ENCODE measurements around the gene EEFSEC.

GRCh38 chr3:128330214-128330842, 177.0 kb downstream of the EEFSEC start:
- TF ChIP-seq, protein P1, sequence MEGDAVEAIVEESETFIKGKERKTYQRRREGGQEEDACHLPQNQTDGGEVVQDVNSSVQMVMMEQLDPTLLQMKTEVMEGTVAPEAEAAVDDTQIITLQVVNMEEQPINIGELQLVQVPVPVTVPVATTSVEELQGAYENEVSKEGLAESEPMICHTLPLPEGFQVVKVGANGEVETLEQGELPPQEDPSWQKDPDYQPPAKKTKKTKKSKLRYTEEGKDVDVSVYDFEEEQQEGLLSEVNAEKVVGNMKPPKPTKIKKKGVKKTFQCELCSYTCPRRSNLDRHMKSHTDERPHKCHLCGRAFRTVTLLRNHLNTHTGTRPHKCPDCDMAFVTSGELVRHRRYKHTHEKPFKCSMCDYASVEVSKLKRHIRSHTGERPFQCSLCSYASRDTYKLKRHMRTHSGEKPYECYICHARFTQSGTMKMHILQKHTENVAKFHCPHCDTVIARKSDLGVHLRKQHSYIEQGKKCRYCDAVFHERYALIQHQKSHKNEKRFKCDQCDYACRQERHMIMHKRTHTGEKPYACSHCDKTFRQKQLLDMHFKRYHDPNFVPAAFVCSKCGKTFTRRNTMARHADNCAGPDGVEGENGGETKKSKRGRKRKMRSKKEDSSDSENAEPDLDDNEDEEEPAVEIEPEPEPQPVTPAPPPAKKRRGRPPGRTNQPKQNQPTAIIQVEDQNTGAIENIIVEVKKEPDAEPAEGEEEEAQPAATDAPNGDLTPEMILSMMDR (IDR thresholded peaks at IDR 0.05; ENCODE audit: low read length), result no peak
- TF ChIP-seq EZH2 (optimal IDR thresholded peaks at IDR 0.05; ENCODE audit: low read depth, low read length) (no peak), EZH2phosphoT487 (IDR thresholded peaks at IDR 0.05; ENCODE audit: low read length) (no peak)

All from MM.1S (cell line).